ENCODE results near the gene ZNF189.

DNA sequence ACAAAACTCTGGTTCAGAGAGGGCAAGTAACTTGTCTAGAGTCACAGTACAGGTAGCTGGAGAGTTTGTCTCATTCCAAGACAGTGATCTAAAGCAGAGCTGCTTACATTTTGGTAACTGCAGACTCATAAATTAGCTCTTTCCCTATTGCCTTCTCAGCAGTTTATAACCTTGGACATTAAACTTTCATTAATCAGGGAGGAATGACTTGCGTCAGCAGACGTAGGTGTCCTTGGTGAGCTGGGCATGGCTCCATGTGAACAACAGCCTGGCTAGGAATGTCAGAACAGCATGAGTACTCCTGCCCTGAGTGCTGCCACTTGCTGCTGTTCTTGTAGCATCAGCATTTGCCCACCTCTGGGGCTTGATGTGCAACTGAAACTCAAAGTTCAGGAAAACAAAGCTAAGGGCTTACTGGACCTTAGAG, 39.2 kb downstream of the ZNF189 start:
- no peak for TF ChIP-seq POLR2AphosphoS5 (IDR thresholded peaks at IDR 0.05)
- no peak for TF ChIP-seq POLR2A (IDR thresholded peaks at IDR 0.05)

All from suprapubic skin (tissue), 4 donors.